ENCODE results near the gene PTK6.

The PTK6 gene

GRCh38 chr20:63542696-63543095 lies 5.5 kb upstream of the PTK6 start:
- DNase-seq = no peak

DNA sequence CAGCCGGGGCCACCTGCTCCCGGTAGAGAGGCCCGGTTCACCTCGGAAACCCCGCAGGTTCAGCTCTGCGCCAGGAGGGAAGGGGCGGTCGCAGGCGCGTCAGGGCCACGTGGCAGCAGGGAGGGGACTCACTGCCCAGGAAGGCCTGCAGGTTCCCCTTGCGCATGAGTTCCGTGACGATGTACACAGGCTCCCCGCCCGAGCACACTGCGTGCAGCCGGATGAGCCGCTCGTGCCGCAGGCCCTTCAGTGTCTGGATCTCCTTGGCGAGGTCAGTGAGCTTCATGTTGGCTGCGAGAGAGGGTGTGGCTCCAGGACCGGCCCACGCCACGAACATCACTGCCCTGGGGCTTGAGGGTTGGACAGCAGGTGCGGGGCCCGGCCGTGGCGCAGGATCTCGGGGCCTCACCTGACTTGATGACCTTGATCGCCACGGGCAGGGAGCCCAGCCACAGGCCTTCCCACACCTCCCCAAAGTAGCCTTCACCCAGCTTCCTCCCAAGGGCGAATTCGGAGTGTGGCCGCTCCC lies 4.9 kb upstream of the PTK6 start:
- no peak for DNase-seq

DNA sequence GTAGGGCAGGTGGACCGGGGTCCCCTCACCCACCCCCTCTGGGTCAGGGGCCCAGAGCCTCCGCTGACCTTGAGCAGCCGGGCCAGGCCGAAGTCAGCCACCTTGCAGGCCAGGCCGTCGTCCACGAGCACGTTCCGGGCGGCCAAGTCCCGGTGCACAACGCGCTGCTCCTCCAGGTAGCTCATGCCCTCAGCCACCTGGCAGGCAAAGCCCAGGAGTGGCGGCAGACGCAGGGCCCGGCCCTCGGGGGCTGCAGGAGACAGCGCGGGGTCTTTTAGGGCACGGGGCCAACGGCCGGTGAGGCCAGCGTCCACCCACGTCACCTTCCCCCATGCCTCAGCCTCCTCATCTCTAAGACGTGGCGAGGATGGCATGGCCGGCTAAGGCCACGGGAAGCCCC lies 4.2 kb upstream of the PTK6 start:
- no peak for DNase-seq

- DNase-seq = no peak
Measured at GRCh38 chr20:63540417-63541186, 3.4 kb upstream of the PTK6 start.

GRCh38 chr20:63539441-63540370 lies 2.5 kb upstream of the PTK6 start:
- DNase-seq = no peak

- no peak for DNase-seq
Measured at GRCh38 chr20:63539092-63539430, 1.9 kb upstream of the PTK6 start.

GRCh38 chr20:63538204-63539091 lies 1.3 kb upstream of the PTK6 start:
- DNase-seq = no peak

- DNase-seq = peak; percentile 97
Measured at GRCh38 chr20:63537525-63538203, 488 bp upstream of the PTK6 start.

DNA sequence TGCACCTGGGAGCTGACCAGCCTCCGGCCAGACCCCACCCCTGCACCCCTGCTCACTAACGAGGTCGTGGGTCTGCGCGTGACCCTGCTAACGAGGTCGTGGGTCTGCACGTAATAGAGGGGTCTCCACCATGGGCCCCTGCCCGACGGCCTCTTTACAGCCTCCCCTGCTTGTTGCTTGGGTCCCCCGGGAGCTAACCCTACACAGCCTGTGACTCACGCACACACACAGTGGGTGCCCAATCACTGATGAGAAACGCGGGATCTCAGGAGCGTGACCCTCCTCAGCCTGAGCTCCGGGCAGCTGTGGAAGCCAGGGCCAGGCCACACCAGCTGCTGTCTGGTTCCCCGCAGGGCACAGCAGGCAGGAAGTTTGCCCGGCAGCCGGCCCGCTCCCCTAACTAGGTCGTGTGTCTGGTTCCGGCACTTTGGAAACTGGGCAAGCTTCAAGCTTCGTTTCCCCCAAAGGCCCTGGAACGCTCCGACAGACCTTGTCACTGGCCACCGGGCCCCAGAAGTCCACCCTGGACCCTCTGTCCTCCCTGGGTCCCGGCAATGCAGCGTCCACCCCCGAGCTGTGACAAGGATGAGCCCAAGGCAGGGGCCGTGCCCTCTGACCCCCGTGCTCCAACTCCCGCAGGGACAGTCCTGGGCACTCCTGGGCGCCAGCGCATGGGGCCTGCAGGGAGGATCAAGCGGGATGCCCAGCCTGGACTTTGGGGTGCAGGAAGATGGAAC lies 767 bp downstream of the PTK6 start:
- no peak for DNase-seq

GRCh38 chr20:63534831-63535651 lies 2.1 kb downstream of the PTK6 start:
- no peak for DNase-seq

DNA sequence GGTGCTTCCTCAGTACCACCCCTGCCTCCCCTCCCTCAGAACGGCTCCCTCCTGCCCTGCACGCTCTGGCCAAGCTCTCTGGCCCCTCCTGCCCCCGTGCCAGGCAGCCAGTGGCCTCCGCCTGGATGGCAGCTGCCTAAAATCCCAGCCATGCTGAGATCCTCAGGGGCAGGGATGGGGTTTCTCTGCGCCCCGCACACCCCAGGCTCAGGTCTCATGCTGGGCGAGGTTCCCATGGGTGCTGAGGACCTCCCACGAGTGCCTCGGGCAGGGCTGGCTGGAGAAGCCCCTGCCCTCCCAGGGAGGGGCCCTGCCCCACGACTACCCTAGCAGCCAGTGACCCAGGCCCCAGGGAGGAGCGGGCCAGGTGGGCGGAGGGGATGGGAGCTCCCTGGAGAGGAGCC lies 2.7 kb downstream of the PTK6 start:
- DNase-seq = no peak

GRCh38 chr20:63533871-63534393 lies 3.2 kb downstream of the PTK6 start:
- no peak for DNase-seq

DNA sequence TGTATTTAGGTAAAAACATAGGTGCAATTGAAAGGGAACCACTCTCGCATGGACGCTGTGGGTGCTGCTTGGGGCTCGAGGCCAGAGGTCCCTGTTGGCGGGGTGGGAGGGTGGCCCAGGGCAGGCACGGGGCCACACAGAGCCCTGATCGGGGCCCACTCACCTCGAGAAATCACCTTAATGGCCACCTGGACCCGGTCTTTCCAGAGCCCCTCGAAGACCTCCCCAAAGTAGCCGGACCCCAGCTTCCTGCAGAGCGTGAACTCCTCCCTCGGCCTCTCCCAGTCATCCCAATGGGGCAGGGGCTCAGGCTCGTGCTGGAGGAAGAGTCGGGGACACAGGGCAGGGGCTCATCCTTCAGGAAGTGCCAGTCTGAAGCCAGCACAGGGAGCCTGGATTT lies 3.8 kb downstream of the PTK6 start:
- DNase-seq = no peak

DNA sequence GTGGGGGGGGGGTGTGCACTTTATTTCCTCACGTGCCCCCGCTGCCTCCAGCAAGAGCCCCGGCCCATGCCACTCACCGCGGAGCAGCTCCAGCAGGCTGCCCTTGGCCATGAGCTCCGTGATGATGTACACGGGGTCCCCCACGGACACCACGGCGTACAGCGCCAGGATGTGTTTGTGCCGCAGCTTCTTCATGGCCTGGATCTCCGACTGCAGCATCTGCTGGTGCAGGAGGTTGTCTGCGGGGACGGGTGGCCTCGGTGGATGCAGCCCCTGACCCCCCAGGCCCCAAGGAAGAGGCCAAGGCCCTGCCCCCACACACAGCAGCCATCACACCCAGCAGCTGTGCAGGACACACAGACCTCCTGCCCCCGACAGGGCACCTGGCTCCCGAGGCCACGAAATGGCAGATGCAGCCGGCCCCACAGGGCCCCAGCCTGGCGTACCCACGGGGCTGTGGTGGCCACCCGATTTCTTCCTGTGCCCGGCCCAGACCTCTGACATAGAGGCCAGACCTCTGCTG lies 4.7 kb downstream of the PTK6 start:
- DNase-seq = no peak

- DNase-seq = no peak
Measured at GRCh38 chr20:63531686-63532448, 5.3 kb downstream of the PTK6 start.

- DNase-seq = no peak
Measured at GRCh38 chr20:63530788-63531160, 6.4 kb downstream of the PTK6 start.

DNA sequence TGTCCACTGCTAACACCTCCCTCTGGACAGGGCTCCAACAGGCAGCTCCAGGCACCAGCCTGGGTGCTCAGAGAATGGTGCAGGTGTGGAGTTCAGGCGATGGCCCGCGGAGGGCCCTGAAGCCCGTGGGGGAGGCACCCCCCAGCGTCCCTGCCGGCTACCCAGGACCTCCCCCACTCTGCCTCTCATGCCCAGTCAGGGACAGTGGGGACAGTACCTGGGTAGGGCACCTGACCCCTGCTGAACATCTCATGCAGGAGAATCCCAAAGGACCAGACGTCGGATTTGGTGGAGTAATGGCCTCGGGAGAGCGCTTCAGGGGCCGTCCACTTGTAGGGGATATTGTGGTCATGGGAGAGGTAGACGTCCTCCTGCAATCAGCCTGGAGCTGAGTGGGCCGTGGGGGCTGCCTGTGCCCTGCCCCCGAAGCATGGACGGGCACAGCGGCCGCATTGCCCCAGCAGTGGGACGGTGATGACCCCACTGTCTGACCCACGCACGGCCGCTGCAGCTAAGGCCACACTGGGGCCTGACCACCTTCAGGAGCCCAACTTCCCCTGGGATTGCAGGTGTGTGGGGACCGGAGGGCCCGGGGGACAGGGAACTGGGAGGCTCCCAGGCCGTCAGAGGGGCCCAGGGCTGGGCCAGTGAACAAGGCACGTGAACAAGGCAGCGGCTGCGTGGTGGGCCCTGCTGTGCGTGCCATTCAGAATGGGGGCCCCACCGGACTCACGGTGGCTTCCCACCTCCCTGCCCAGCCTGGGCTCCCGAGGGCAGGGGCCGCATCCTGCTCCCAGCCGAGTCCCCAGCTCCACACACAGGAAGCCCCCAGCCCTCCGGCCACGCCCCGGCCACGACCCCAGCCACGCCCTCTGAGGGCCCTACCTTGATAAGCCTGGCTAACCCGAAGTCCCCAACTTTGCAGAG lies 7.1 kb downstream of the PTK6 start:
- no peak for DNase-seq

- DNase-seq = no peak
Measured at GRCh38 chr20:63529180-63529860, 7.9 kb downstream of the PTK6 start.

Data from activated CD8-positive, alpha-beta memory T cell treated with anti-CD3 and anti-CD28 coated beads for 24 hours (primary cell).